Hematopoietic multipotent progenitor cell treated with erythropoietin and hydrocortisone succinate and interleukin-3 and kit ligand, for 15 days (in vitro differentiated cells): ENCODE data around the gene CASP14.
A peak's percentile ranks its signal among the peaks of the same experiment; 100 is the strongest.
"Not testable (repeated sequence)": the region's sequence is repeated elsewhere in the genome, so short reads cannot be mapped to it uniquely, and the experiment has no call there.

Source experiments
- DNase-seq: peaks from one replicate; pipeline ENCODE4 v3.0.0-alpha.2; 2015; ENCODE audit warnings: low spot score

The CASP14 gene

DNA sequence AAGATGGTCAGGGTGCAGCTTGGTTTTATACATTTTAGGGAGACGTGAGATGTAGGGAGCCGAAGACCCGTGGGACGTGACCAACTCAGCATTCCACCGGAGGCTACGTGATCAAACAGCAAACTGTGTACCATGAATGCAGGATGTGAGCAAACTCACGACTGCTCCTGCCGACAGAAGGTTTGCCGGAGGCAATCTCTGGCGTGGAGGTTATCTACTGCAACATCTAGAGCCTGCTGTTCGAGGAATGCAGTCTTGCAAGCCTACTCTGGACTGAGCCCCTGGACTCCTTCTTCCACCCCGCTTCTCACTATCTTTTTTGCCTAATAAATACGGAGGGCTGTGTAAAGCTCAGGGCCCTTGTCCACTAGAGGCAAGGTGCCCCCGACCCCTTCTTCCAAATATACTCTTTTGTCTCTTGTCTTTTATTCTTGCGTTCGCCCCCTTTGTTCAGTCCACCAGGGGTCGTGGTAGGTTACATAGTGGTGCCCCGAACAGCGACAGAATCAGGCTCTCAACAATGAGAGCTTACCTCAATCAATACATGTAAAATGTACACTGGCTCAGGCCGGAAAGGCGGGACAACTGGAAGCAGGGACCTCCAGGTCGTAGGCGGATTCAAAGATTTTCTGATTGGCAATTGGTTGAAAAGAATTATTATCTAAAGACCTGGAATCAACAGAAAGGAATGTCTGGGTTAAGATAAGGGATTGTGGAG, 23.8 kb downstream of the CASP14 start:
- DNase-seq, result no peak

DNA sequence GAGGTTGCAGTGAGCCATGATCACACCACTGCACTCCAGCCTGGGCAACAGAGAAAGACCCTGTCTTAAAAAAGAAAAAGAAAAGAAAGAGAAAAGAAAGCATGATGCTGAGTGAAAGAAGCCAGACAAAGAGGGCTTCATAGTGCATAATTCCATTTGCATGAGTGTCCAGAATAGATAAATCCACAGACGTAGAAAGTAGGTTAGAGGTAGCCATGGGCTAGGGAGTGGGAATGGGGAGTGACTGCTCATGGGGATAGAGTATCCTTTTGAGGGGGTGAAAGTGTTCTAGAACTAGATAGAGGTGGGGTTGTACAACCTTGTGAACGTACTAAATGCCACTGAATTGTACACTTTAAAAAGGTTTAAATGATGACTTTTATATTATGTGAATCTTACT, 25.1 kb downstream of the CASP14 start:
- no peak for DNase-seq

DNA sequence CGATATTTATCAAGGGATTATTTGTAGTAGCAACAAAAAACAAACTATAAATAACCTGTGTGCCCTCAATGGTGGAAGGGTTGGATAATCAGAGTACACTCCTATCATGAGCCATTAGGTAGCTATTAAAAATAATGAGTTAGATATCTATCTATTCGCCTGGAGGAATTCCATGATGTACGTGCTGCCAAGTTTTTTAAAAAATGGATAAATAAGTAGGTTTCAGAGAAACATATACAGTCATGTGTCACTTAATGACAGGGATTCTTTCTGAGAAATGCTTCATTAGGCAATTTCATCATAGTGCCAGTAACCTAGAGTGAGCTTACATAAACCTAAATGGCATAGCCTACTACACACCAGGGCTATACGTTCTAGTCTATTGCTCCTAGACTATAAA, 26.5 kb downstream of the CASP14 start:
- DNase-seq, result no peak

DNA sequence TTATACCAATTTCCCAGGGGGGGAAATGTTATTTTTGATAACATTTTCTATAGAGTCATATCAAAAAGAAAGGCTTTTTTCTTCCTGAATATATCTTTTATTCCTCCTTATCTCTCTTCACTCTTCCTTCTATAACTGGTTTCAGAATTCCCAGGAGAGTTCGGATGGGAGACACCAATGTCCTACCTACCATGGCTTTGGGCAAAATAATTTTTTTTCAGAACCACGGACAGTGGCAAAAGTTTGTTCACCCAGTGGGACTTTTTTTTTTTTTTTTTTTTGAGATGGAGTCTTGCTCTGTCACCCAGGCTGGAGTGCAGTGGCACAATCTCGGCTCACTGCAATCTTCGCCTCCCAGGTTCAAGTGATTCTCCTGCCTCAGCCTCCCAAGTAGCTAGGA, 30.7 kb downstream of the CASP14 start:
- not testable (repeated sequence) for DNase-seq

DNA sequence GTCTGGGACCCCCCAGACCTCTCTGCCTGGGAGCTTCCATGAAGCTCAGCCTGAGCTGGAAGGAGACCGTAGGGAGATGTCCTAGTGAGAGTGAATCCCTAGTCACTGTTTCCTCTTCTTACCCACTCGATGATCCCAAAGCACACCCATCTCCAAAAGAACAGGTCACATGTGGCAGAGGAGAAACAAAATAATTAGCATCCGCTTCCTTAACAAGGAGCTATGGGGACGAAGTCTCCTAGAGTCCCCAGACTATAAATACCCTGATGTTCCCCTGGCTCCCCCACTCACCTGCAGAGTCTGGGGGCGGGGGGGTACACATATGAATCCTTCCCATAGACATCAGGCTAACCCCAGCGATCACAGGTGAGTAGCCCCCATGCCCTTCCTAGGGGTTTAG, 32.6 kb downstream of the CASP14 start, which contains the start of gene OR1I1:
TSS of gene OR1I1 (plus strand) at position 301 of the 400 bp plus-strand sequence. CDS start 4,855 bp downstream, outside the sequence.
- DNase-seq, result no peak

DNA sequence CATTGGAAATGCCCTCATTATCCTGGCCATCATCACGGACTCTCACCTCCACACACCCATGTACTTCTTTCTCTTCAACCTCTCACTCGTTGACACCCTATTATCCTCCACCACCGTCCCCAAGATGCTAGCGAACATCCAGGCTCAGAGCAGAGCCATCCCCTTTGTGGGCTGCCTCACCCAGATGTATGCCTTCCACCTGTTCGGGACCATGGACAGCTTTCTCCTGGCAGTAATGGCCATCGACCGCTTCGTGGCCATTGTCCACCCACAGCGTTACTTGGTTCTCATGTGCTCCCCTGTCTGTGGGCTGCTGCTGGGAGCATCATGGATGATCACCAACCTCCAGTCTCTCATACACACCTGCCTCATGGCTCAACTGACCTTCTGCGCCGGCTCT, 37.9 kb downstream of the CASP14 start:
- no peak for DNase-seq

DNA sequence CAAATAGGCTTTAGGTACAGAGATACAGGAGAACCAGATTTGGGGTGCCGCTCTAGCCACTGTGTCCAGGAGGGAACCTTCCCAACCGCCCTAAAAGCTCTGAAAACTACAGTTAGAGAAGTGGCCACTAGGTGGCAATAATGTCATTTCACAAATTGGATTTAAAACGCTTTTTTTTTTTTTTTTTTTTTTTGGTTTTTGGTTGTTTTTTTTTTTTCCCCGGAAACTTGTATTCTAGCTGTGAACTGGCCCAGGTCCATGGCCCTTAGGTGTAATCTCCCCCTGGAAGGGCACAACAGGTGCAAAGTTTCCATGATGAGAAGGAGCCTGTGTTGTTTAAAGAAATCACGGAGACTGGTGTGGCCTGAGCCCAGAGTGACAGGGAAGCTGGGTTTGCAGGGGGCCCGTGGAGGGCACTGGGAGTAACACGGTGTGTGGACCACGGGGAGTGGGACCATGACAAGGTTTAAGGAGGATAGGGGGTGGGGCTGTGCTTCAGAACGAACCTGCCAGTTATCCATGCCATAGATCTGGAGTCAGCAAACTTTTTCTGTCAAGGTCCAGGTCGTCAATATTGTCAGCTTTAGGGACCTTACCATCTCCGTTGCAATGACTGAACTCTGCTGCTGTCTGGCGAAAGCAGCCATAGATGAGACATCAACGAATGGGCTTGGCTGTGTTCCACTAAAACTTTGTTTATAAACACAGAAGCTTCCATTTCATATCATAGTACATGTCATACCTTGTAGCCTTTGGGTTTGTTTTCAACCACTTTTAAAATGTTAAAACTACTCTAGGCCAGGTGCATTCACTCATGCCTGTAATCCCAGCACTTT, 42.9 kb downstream of the CASP14 start:
- DNase-seq, result peak; percentile 74

DNA sequence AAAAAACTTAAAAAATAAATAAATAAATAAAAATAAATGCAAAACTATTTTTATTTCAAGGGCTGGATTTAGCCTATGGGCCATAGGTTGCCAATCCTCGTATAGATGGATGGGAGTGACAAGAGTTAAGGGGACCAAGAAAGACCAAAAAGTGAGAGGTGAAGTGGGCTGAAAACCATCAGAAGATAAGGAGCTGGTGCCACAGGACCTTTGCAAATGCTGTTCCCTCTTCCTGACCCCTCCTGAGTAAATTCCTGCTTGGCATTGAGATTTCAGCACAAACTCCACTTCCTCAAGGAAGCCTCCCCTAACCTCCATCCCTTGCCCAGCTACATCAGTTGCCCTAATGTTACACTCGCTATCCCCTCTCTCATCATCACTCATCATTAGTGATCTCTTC, 43.7 kb downstream of the CASP14 start:
- no peak for DNase-seq

DNA sequence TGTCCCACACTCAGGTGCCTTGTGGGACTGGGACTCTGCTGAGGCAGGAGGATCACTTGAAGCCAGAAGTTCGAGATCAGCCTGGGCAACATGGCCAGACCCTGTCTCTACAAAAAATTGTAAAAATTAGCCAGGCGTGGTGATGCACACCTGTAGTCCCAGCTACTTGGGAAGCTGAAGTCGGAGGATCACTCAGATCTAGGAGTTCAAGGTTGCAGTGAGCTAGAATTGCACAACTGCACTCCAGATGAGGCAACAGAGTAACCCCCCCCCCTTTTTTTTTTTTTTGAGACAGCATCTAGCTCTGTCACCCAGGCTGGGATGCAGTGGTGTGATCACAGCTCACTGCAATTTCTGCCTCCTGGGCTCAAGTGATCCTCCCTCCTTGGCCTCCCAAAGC, 46.9 kb downstream of the CASP14 start:
- no peak for DNase-seq

DNA sequence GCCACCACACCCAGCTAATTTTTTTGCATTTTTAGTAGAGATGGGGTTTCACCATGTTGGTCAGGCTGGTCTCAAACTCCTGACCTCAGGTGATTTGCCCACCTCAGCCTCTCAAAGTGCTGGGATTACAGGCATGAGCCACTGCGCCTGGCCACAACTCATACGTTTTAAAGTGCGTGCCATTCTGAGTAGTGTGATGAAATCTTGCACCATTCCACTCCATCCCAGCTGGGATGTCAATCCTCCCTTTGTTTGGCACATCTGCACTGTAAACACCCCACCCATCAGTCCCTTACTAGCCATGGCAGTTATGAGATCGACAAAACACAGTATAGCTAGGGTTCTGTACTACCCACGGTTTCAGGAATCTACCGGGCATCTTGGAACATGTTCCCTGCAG, 48.7 kb downstream of the CASP14 start:
- DNase-seq, result not testable (repeated sequence)

DNA sequence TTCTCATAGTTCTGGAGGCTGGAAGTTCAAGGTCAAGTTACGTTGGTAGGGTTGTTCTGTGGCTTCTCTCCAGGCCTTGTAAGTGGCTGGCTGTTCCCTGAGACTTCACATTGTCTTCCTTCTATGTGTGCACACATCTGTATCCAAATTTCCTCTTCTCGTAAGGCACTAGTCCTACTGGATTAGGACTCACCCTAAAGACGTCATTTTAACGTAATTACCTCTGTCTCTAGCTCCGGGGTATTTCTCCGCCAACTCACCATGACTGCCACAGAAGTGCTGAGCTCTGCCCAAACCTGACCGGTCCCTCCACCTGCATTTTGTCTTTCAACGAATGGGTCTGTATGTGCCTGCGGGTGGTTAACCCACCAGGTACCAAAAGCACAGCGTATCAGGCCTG, 49.2 kb downstream of the CASP14 start:
- DNase-seq, result no peak

DNA sequence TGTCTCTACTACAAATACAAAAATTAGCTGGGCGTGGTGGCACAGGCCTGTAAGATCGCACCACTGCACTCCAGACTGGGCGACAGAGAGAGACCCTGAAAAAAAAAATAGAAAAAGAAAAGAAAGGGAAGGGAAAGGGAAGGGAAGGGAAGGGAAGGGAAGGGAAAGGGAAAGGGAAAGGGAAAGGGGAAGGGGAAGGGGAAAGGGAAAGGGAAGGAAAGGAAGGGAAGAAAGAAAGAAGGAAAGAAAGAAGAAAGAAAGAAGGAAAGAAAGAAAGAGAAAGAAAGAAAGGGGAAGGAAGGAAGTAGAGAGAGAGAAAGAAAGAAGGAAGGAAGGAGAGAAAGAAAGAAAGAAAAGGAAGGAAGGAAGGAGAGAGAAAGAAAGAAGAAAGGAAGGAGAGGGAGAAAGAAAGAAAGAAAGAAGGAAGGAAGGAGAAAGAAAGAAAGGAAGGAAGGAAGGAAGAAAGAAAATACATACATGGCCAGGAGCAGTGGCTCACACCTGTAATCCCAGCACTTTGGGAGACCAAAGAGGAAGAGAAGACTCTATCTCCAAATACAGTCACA, 49.8 kb downstream of the CASP14 start:
- DNase-seq, result no peak

DNA sequence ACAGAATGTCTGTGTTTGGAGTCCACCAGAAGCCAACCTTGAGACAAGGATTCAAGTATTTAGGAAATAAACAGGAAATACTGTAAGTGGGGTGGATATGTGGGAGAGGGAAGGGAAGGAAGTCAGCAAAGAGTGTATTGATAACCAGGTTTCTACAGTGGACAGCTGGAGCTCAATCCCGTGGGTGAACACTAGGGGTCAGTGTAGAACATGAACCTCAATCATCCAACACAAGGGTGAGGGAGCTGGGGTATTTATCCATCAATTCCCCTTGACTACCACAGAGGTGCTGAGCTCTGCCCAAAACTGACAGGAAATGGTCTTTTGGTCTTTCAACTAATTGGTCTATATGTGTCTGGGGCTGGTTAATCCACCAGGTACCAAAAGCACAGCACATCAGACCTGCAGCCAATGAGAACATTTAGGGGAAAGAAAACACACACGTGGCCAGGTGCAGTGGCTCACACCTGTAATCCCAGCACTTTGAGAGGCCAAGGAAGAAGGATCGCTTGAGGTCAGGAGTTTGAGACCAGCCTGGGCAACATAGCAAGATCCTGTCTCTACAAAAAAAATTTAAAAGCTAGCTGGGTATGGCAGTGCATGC, 52.3 kb downstream of the CASP14 start:
- DNase-seq, result peak; percentile 54

DNA sequence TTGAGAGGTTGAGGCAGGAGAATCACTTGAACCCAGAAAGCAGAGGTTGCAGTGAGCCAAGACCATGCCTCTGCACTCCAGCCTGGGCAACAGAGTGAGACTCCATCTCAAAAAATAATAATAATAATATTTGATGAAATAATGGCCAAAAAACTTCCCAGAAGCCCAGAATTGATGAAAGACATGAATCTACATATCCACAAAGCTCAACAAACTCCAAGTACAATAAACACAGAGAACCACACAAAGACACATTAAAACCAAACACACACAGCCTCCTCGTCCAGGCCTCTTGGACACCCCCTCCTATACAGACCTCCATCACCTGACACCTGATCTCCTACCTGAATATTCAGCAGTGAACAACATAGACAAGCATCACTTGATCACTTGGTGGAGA, 54.7 kb downstream of the CASP14 start:
- DNase-seq, result no peak

DNA sequence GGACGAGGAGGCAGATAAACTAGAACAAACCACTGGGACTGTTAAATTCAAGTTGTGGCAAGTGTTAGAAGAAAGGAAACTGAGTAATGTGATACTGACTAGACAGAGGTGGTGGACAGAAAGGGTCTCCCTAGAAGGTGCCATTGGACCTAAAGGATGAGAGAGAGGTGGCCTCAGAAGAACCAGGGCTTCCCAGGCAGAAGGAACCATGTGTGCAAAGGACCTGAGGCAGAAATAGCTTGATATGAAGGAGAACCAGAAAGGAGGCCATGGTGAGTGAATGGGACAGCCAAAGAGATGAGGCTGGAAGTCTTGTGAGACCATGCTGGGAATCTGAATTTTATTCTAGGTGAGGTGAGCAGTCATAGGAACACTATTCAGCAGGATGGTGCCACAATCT, 55.1 kb downstream of the CASP14 start:
- DNase-seq, result no peak

DNA sequence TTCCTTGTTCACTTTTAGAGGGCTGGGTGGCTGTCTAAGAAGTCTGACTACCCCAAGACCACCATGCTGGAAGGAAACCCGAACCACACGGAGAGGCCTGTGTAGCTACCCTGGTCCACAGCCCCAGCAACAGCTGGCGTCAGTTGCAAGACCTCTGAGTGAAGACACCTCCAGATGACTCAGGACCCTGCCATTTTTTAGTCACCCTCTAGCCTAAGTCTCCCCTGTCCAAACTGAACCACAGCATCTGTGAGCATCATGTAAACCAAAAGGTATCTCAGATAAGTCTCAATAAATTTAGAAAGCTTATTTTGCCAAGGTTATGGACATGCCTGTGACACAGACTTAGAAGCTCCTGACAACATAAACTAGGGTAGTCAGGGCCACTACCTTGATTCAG, 55.8 kb downstream of the CASP14 start:
- DNase-seq, result no peak

DNA sequence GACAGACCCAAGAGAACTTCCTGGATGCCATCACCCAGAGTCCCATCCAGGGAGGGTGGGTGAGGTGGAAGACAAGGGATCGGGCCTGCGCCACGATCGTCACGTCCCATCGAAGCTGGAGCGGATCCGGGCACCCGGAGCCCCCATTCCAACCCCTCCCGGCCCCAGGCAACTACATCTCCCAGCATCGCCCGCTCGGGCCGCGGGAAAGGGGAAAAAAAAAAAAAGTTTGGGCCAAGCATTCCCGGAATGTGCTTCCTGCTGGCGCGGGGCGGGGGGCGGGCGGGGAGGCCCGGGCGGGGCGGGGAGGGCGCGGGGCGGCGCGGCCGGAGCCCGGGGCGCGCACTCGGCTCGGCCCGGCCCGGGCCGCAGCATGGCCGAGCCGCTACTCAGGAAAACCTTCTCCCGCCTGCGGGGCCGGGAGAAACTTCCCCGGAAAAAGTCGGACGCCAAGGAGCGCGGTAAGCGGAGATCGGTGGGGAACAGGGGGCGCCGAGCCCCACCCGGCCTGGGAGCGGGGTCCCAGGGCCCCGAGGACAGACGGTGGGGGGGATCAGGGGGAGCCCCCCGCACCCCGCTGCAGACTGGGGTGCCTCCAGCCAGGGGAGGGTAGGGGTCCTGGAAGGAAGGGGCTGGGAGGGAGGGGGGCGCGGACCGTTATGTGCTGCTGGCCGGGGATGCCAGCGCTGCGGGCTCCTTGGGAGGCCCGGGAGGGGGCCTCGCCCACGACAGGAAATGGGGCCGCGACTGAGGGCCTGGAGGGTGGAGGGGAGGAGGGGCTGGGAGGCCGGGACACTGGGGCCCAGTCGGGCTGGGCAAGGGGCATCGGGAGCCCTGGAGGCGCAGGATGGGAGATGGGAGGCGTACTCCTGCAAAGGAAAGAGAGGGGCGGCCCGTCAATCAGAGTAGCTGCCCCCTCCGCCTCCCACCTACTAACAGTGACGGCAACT, 58.1 kb downstream of the CASP14 start, which contains the start of gene SYDE1:
TSS of gene SYDE1 (plus strand) at position 341 of the 950 bp plus-strand sequence. CDS start at position 374, 33 bp downstream.
- no peak for DNase-seq
